Right ventricle myocardium superior (tissue), 1 donor: Measurements from ENCODE around the gene EPS8. TPM values are rescaled to one million over a fixed set of nuclear protein-coding genes. Genes with fewer than 3 reads are reported as not detected.
"Not testable (repeated sequence)": the region's sequence is repeated elsewhere in the genome, so short reads cannot be mapped to it uniquely, and the experiment has no call there.

Experiments
- ATAC-seq: fragments of 200-7000 bp; cut with Tn5 transposase; one replicate; pipeline ENCODE4 v1.9.1; 2020; ENCODE audit warnings: mild to moderate bottlenecking; ENCODE audit not compliant: poor library complexity
- DNase-seq: peaks from one replicate; pipeline ENCODE4 v3.0.0-alpha.2; 2020
- intact Hi-C: fragments of 100-400 bp; cut with DNase I; formaldehyde crosslinking; loops from one replicate; pipeline ENCODE4 v1.11.2; 2022
- total RNA-seq: library from RNA; stranded (reverse); fragmentation: NEBNext Ultra II Directional; extraction: Animal tissue kit (Norgen Biotek cat#: 25700); gene quantifications from one replicate; pipeline ENCODE4 v1.2.1, GENCODE V29; 2021
- donor health status: DM: no; HTN: yes; CAD: no; lungs with severe emphysema.

EPS8 gene
- total RNA-seq, 1 donor from 2014 or later, result 17.5 TPM

- DNase-seq (no peak), ATAC-seq (no peak)
- intact Hi-C loops, result loop anchor here (10.0 kb wide), 1 partner anchor 82 kb away; no protein-coding TSS in a partner anchor
These were observed 16.7 kb downstream of the EPS8 start for GRCh38 chr12:15772405-15773018.

- DNase-seq, result no peak
- intact Hi-C loops, result loop anchor here (10.0 kb wide), 1 partner anchor 84 kb away; no protein-coding TSS in a partner anchor
- no peak for ATAC-seq
These were observed 18.6 kb downstream of the EPS8 start for GRCh38 chr12:15770581-15770980.

- no peak for DNase-seq
- no peak for ATAC-seq
- intact Hi-C loops, result loop anchor here (10.0 kb wide), 1 partner anchor 85 kb away; no protein-coding TSS in a partner anchor
These were observed 19.2 kb downstream of the EPS8 start for GRCh38 chr12:15770021-15770420.

- DNase-seq (no peak), ATAC-seq (no peak)
- intact Hi-C loops, result no loop called here
These were observed 19.6 kb downstream of the EPS8 start for GRCh38 chr12:15769586-15769985.

- no peak for ATAC-seq
- no peak for DNase-seq
- intact Hi-C loops, result no loop called here
These were observed 21.9 kb downstream of the EPS8 start for GRCh38 chr12:15767301-15767700.

- DNase-seq (no peak), ATAC-seq (no peak)
- intact Hi-C loops, result no loop called here
These were observed 25.9 kb downstream of the EPS8 start for GRCh38 chr12:15763328-15763727.

GRCh38 chr12:15762162-15762561, 27.0 kb downstream of the EPS8 start:
- intact Hi-C loops, DNase-seq, ATAC-seq: not testable (repeated sequence)

GRCh38 chr12:15757553-15758255, 31.5 kb downstream of the EPS8 start:
- DNase-seq (no peak), ATAC-seq (peak; percentile 25)
- intact Hi-C loops, result no loop called here

- ATAC-seq, result no peak
- DNase-seq, result no peak
- intact Hi-C loops, result no loop called here
These were observed 32.4 kb downstream of the EPS8 start for GRCh38 chr12:15756822-15757221.

GRCh38 chr12:15754233-15754632, 35.0 kb downstream of the EPS8 start:
- ATAC-seq (no peak), DNase-seq (no peak)
- intact Hi-C loops, result no loop called here

GRCh38 chr12:15752785-15753184, 36.4 kb downstream of the EPS8 start:
- ATAC-seq (no peak), DNase-seq (no peak)
- intact Hi-C loops, result no loop called here

- intact Hi-C loops, result no loop called here
- no peak for ATAC-seq
- DNase-seq, result no peak
These were observed 37.4 kb downstream of the EPS8 start for GRCh38 chr12:15751741-15752140.

- no peak for DNase-seq
- intact Hi-C loops, result no loop called here
- no peak for ATAC-seq
These were observed 39.3 kb downstream of the EPS8 start for GRCh38 chr12:15749937-15750336.

GRCh38 chr12:15741870-15742269, 47.3 kb downstream of the EPS8 start:
- DNase-seq, ATAC-seq: not testable (repeated sequence)

GRCh38 chr12:15741082-15741481, 48.1 kb downstream of the EPS8 start:
- ATAC-seq (no peak), DNase-seq (no peak)
- intact Hi-C loops, result no loop called here

More at GRCh38 chr12:15741870-15742269, 47.3 kb downstream of the EPS8 start:
- intact Hi-C loops, result not testable (repeated sequence)

GRCh38 chr12:15740389-15740788, 48.8 kb downstream of the EPS8 start:
- DNase-seq, ATAC-seq, intact Hi-C loops: not testable (repeated sequence)

GRCh38 chr12:15738438-15739015, 50.7 kb downstream of the EPS8 start:
- ATAC-seq, result no peak
- no peak for DNase-seq
- intact Hi-C loops, result no loop called here

GRCh38 chr12:15735837-15736615, 53.2 kb downstream of the EPS8 start:
- DNase-seq (no peak), ATAC-seq (no peak)
- intact Hi-C loops, result no loop called here

- intact Hi-C loops, result no loop called here
These were observed 56.1 kb downstream of the EPS8 start for GRCh38 chr12:15733136-15733535.

More at GRCh38 chr12:15733136-15733535, 56.1 kb downstream of the EPS8 start:
- DNase-seq (no peak), ATAC-seq (no peak)
